ENCODE measurements around the gene TBC1D14.
"Not testable (repeated sequence)": the region's sequence is repeated elsewhere in the genome, so short reads cannot be mapped to it uniquely, and the experiment has no call there.

The TBC1D14 gene

GRCh38 chr4:6910340-6910959, 824 bp downstream of the TBC1D14 start:
- DNase-seq (ENCODE audit: low read depth): no peak

- no peak for DNase-seq (ENCODE audit: low read depth)
Observed at GRCh38 chr4:6910960-6911874, 1.6 kb downstream of the TBC1D14 start.

GRCh38 chr4:6911917-6912316, 2.3 kb downstream of the TBC1D14 start:
- not testable (repeated sequence) for DNase-seq (ENCODE audit: low read depth)

- no peak for DNase-seq (ENCODE audit: low read depth)
Observed at GRCh38 chr4:6912441-6912840, 2.8 kb downstream of the TBC1D14 start.

- no peak for DNase-seq (ENCODE audit: low read depth)
Observed at GRCh38 chr4:6913350-6913905, 3.8 kb downstream of the TBC1D14 start.

GRCh38 chr4:6914448-6914847, 4.8 kb downstream of the TBC1D14 start:
- DNase-seq (ENCODE audit: low read depth): no peak

GRCh38 chr4:6915041-6916005, 5.7 kb downstream of the TBC1D14 start:
- DNase-seq (ENCODE audit: low read depth): no peak

GRCh38 chr4:6916069-6916586, 6.5 kb downstream of the TBC1D14 start:
- DNase-seq (ENCODE audit: low read depth): no peak

- peak; percentile 46 for DNase-seq (ENCODE audit: low read depth)
Observed at GRCh38 chr4:6916587-6917460, 7.2 kb downstream of the TBC1D14 start.

GRCh38 chr4:6917461-6918271, 8.0 kb downstream of the TBC1D14 start:
- peak; percentile 30 for DNase-seq (ENCODE audit: low read depth)

- no peak for DNase-seq (ENCODE audit: low read depth)
Observed at GRCh38 chr4:6918338-6918737, 8.7 kb downstream of the TBC1D14 start.

GRCh38 chr4:6920171-6920570, 10.5 kb downstream of the TBC1D14 start:
- no peak for DNase-seq (ENCODE audit: low read depth)

- no peak for DNase-seq (ENCODE audit: low read depth)
Observed at GRCh38 chr4:6923507-6923906, 13.9 kb downstream of the TBC1D14 start.

- no peak for DNase-seq (ENCODE audit: low read depth)
Observed at GRCh38 chr4:6924361-6924779, 14.7 kb downstream of the TBC1D14 start.

GRCh38 chr4:6925357-6925836, 15.8 kb downstream of the TBC1D14 start:
- DNase-seq (ENCODE audit: low read depth): no peak

GRCh38 chr4:6926081-6926480, 16.5 kb downstream of the TBC1D14 start:
- DNase-seq (ENCODE audit: low read depth): no peak

- DNase-seq (ENCODE audit: low read depth): peak; percentile 56
Observed at GRCh38 chr4:6926681-6927478, 17.3 kb downstream of the TBC1D14 start.

- DNase-seq (ENCODE audit: low read depth): no peak
Observed at GRCh38 chr4:6928081-6928480, 18.5 kb downstream of the TBC1D14 start.

GRCh38 chr4:6929339-6929811, 19.7 kb downstream of the TBC1D14 start:
- no peak for DNase-seq (ENCODE audit: low read depth)
